Uterus (tissue), 4 donors: ENCODE data around the gene SPATA20. TPM values are rescaled to one million over a fixed set of nuclear protein-coding genes. Genes with fewer than 3 reads are reported as not detected.

ENCODE experiments used
- DNase-seq, 2 donors: peaks; one replicate each; pipeline ENCODE4 v3.0.0-alpha.2; 2019 to 2020
- H3K27ac ChIP-seq, 2 donors: fragments of 200-600 bp; sonication (generic); 1 replicate in 1 of 2; 2 replicates in 1 of 2; pipeline ENCODE4 v1.5.1; 2016 to 2018
- H3K27me3 ChIP-seq, 2 donors: fragments of 200-600 bp; sonication (generic); one replicate each; pipeline ENCODE4 v1.5.1; 2018 to 2019; ENCODE audit warnings: control low read depth in 1 of 2
- H3K36me3 ChIP-seq, 2 donors: fragments of 200-600 bp; sonication (generic); one replicate each; pipeline ENCODE4 v1.5.1; 2019; ENCODE audit warnings: control low read depth in 1 of 2
- H3K4me1 ChIP-seq, 2 donors: fragments of 200-600 bp; sonication (generic); one replicate each; pipeline ENCODE4 v1.5.1; 2018 to 2019; ENCODE audit warnings: control low read depth in 1 of 2
- H3K4me3 ChIP-seq, 2 donors: fragments of 200-600 bp; sonication (generic); 1 replicate in 1 of 2; 2 replicates in 1 of 2; pipeline ENCODE4 v1.5.1; 2018 to 2019; ENCODE audit warnings: mild to moderate bottlenecking in 1 of 2
- H3K9me3 ChIP-seq, 2 donors: fragments of 200-600 bp; sonication (generic); one replicate each; pipeline ENCODE4 v1.5.1; 2019; ENCODE audit warnings: control low read depth in 1 of 2
- CTCF ChIP-seq, 4 experiments: fragments of 200-600 bp in 2 of 4; fragments of 450-650 bp in 2 of 4; sonication (generic) in 2 of 4; IDR thresholded peaks; one replicate each; pipeline ENCODE4 v1.5.1; 2016 to 2019; ENCODE audit warnings: antibody characterized with exemption in 4 of 4, mild to moderate bottlenecking in 2 of 4, moderate library complexity in 1 of 4
- POLR2A ChIP-seq, 2 donors: fragments of 450-650 bp; IDR thresholded peaks; one replicate each; pipeline ENCODE4 v1.6.1; 2016; ENCODE audit warnings: antibody characterized with exemption in 2 of 2, mild to moderate bottlenecking in 1 of 2, moderate library complexity in 1 of 2
- intact Hi-C: fragments of 100-400 bp; cut with DNase I; formaldehyde crosslinking; loops from one replicate; pipeline ENCODE4 v1.15.1; 2023; ENCODE audit warnings: low total_unique reads
- total RNA-seq, 4 donors: library from RNA; depleted of rRNA in 3 of 4; stranded (reverse); fragments of >200 nt in 3 of 4; gene quantifications; one replicate each; pipeline versions ENCODE4 v1.1.0 to v1.2.4, GENCODE V29; 2014 to 2023
- donor health status: DM: yes; HTN: yes; CAD: no.

The SPATA20 gene
- total RNA-seq, 4 donors from 2014 or later, result 39.7 to 57.2 (median 46.2) TPM

- no peak for DNase-seq
- peaks cover 0 to 23% of the 10 kb centered on the region in 2 donors for H3K4me1 ChIP-seq
- intact Hi-C loops, result no loop called here
Observed at GRCh38 chr17:50536683-50537646, 10.0 kb upstream of the SPATA20 start.

GRCh38 chr17:50537721-50538548 is 9.0 kb upstream of the SPATA20 start:
- Histone ChIP-seq H3K27me3 (no peaks in the 10 kb centered on the region), H3K27ac (no peak overlapping the region), H3K36me3 (no peaks in the 10 kb centered on the region), H3K4me1 (peaks cover 4 to 22% of the 10 kb centered on the region in 2 donors), H3K4me3 (no peak overlapping the region), H3K9me3 (no peaks in the 10 kb centered on the region)
- TF ChIP-seq POLR2A (IDR thresholded peaks at IDR 0.05), result no peak
- TF ChIP-seq CTCF (IDR thresholded peaks at IDR 0.05), result no peak
- no peak for DNase-seq
- intact Hi-C loops, result no loop called here

More at GRCh38 chr17:50536683-50537646, 10.0 kb upstream of the SPATA20 start:
- Histone ChIP-seq H3K27ac (no peak overlapping the region), H3K9me3 (no peaks in the 10 kb centered on the region), H3K27me3 (peaks cover 0 to 6% of the 10 kb centered on the region in 2 donors), H3K4me3 (no peak overlapping the region), H3K36me3 (no peaks in the 10 kb centered on the region)
- TF ChIP-seq POLR2A (IDR thresholded peaks at IDR 0.05), result no peak

DNA sequence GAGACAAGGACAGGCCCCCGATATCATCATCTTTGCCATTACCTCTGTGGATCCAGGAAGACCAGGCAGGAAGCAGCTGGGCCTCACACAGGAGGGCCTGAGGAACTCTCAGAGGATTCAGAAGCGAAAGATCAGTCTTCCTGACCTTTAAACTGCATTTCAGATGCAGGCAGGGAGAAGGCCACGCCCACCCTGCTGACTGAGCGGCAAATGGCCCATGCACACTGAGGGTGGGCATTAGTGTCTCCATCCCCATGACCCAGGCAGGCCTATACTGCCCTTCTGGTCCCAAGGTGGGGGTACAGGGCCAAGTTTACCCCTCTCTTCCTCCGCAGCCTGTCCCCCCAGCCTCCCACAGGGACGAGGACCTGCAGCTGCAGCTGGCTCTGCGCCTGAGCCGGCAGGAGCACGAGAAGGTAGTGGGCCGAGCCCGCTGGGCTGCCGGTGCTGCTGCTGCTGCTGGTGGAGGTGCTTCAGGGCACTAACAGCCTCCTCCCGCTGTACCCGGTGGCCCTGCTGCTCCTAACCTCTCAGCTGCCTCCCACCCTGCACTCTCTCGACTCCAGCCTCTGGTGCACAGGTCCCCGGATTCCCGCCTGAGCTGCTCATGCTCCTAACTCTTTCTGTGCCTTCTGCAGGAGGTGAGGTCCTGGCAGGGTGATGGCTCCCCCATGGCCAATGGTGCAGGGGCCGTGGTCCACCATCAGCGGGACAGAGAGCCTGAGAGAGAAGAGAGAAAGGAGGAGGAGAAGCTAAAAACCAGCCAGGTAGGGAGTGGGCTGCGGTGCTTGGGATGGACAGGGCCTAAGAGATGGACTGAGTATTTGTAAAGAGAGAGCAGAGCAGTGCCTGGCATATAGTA is 8.2 kb upstream of the SPATA20 start:
- H3K9me3 ChIP-seq, result no peaks in the 10 kb centered on the region
- no peak for TF ChIP-seq CTCF (IDR thresholded peaks at IDR 0.05)
- TF ChIP-seq POLR2A (IDR thresholded peaks at IDR 0.05), result no peak
- no peaks in the 10 kb centered on the region for H3K36me3 ChIP-seq
- no peak for DNase-seq
- no peak overlapping the region for H3K27ac ChIP-seq
- peaks cover 4 to 15% of the 10 kb centered on the region in 2 donors for H3K4me1 ChIP-seq
- H3K4me3 ChIP-seq, result no peak overlapping the region
- intact Hi-C loops, result no loop called here
- H3K27me3 ChIP-seq, result no peaks in the 10 kb centered on the region

DNA sequence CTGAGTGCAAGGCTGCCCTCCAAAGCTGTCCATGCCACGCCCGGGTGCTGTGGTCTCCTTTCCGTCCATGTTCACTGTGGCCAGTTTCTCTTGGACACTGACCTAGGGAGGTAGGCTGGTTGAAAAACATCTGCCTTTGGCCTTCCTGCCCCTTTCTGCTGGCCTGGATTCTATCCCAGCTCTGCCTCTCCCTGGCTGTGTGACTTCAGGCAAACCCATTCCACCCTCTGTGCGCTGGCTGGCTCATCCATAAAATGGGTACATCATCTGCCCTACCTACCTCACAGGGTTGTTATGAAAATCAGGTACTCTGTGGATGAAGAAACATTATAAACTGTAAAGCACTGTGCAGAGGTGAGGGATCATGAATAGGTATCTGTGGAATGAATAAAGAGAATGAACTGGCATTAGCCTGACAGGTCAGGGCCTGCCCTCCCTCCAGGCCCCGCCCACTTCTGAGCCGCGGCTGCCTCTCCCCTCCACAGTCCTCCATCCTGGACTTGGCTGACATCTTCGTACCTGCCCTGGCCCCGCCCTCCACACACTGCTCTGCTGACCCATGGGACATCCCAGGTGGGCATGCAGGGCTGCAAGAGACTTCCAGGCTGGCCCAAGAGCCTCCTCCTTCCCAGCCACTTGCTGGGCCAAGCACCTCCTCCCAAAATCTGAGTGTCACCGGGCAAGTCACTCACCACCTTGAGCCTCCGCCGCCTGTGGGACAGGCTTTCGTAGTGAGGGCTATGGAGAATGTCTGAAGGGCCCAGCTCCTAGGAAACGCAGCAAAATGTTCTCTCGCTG is 7.0 kb upstream of the SPATA20 start:
- no peak for DNase-seq
- Histone ChIP-seq H3K27me3 (no peaks in the 10 kb centered on the region), H3K27ac (no peak overlapping the region), H3K4me3 (no peak overlapping the region), H3K9me3 (no peaks in the 10 kb centered on the region), H3K4me1 (peaks cover 4 to 11% of the 10 kb centered on the region in 2 donors), H3K36me3 (no peaks in the 10 kb centered on the region)
- TF ChIP-seq POLR2A (IDR thresholded peaks at IDR 0.05), result no peak
- no peak for TF ChIP-seq CTCF (IDR thresholded peaks at IDR 0.05)
- intact Hi-C loops, result loop anchor here (10.0 kb wide), 1 partner anchor 145 kb away; no protein-coding TSS in a partner anchor
